Astrocyte (in vitro differentiated cells and primary cell): ENCODE results near the gene MLLT1.

Source experiments
- CTCF ChIP-seq: IDR thresholded peaks from 2 replicates; pipeline ENCODE4 v1.5.1; 2011; ENCODE audit warnings: low read depth, mild to moderate bottlenecking, inconsistent platforms, low read length, moderate library complexity; ENCODE audit not compliant: insufficient read depth
- EZH2 ChIP-seq: IDR thresholded peaks from 2 replicates; pipeline ENCODE4 v1.6.1; 2012; ENCODE audit warnings: mild to moderate bottlenecking, low read length, inconsistent platforms; ENCODE audit not compliant: insufficient read depth

- TF ChIP-seq EZH2 (no peak), CTCF (no peak)
These were observed 200 bp downstream of the MLLT1 start for GRCh38 chr19:6279620-6279930.
